Forelimb muscle (tissue), 1 donor: ENCODE data around the gene P2RY14. TPM values are rescaled to one million over a fixed set of nuclear protein-coding genes. Genes with fewer than 3 reads are reported as not detected.
A peak's percentile ranks its signal among the peaks of the same experiment; 100 is the strongest.
"Not testable (repeated sequence)": the region's sequence is repeated elsewhere in the genome, so short reads cannot be mapped to it uniquely, and the experiment has no call there.

Experiments used
- DNase-seq: peaks from one replicate; pipeline ENCODE4 v3.0.0-alpha.2; 2013; ENCODE audit warnings: low read depth
- polyA plus RNA-seq: library from polyadenylated mRNA; unstranded; fragments of 120-200 nt; gene quantifications from one replicate; pipeline ENCODE4 v1.2.1, GENCODE V29; 2013; ENCODE audit not compliant: insufficient read length

The P2RY14 gene
- polyA plus RNA-seq, 1 donor = 1.4 TPM

DNA sequence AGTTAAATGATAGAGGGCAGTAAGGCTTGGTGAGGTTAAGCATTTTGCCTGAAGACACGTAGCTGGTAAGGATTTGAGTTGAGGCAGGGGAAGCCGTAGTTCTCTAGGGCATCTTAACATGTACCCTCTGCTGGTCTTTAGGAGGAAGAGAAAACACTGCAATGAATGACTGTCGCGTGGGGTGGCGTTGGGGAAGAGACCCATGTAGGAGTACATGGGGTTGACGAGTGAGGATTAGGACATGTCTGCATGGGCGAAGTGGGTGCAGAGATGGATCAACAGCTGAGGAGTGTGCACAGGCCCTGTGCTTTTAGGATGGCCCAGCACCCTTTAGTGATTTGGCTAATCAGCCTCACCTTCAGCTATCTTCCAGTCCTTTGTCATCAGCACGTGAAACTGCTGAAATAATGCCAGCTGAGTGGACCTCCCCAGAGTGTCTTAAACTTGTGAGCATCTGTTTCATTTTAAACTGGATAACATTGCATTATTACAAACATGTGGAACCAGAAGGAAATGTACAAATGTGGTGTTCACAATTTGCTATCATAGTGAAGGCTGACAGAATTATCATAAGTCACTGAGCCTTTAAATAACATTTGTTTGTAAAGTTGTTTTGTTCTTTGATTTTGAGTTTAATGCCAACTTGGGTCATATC is 15.3 kb downstream of the P2RY14 start:
- DNase-seq = no peak

DNA sequence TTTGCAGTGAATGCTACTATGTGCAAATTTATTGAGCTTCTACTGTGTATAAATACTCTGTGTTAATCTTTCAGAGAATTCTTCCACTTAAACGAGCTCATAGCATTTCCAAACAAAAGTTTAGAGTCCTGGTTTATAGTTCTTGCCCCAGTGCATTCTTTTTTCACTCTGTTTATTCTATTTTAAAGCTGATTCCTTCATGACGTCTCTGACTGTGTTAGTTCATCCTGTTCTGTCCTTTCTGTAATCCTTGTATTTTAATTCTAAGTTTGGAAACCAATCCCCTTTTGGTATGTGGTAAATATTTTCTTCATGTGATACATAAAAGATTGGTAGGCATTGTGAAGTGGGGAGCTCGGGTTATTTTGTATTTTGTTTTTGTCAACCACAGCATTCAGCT is 18.7 kb downstream of the P2RY14 start:
- DNase-seq = no peak

DNA sequence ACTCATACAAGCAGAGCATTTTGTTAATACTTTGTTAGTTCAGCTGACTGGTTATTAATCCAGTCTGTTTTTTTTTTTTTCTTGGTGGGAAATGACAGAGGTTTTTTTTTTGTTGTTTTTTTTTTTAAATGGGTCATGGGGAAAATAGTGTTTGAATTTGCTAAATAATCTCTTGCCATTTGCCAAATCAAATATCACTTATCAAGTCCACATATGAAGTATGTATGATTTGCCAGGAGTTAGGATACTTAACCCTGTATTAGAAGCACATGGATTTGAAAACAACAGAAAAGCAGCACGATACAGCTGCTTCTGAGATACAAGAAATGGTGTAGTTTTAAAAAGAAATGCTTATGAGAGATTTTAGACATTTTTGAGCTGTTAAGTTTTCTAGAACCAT is 21.6 kb downstream of the P2RY14 start:
- no peak for DNase-seq

DNA sequence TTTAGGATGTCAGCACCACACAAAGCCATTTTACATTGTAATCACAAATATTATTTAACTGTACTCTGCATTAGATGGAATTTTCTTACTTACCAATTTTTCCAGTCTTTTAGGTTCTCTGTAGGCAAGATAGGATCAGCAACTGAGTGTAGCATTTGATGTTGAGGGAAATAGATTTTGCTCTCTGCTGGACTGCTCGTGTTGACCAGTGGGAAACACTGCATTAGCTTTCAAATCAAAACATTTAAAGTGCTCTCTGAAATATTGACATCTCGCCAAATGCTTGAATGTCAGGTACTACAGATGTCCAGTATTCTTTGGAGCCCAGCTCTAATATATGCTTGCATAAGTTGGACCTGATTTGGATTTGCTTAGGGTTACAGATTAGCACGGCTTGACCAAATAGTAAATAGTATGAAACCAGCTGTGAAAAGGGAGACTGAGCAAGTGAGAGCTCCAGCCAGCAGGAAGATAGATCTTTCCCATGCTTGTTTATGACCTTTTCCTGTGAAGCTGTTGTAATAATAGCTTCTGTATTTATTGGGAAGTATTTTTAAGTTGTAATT is 29.5 kb downstream of the P2RY14 start:
- no peak for DNase-seq

DNA sequence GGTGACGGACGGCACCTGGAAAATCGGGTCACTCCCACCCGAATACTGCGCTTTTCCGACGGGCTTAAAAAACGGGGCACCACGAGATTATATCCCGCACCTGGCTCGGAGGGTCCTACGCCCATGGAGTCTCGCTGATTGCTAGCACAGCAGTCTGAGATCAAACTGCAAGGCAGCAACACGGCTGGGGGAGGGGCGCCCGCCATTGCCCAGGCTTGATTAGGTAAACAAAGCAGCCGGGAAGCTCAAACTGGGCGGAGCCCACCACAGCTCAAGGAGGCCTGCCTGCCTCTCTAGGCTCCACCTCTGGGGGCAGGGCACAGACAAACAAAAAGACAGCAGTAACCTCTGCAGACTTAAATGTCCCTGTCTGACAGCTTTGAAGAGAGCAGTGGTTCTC is 36.3 kb downstream of the P2RY14 start:
- not testable (repeated sequence) for DNase-seq

DNA sequence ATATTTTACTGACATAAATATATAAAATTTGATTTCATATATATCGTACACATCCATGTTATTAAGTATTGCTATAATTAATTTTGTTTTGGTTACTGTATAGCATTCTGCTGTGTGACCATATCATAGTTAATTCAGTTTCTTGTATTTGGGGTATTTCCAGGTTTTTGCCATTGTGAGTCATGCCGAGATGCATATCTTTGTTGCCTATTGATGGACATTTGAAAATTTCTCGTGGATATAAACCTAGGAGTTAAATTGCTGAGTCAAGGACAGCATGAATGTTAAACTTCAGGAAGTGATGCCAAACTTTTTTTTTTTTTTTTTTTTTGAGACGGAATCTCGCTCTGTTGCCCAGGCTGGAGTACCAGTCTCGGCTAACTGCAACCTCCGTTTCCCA is 41.6 kb downstream of the P2RY14 start:
- no peak for DNase-seq

DNA sequence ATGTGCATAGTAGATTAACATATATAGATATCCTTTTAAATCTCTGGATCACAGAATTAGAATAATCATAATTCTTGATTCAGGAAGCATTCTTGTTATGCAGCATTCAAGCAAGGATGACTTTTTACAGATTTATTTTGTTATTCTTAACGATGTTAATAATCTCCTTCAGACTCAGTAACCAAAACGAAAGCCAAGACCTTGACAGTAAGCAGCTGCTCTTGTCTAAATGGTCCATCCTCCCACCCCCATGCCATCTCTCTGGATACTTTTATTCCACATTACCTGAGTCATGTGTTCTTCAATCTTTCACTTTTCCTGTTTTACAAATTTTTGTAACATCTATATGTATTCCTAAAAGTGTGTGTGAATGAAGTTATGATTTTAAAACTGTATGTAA is 42.0 kb downstream of the P2RY14 start:
- no peak for DNase-seq

DNA sequence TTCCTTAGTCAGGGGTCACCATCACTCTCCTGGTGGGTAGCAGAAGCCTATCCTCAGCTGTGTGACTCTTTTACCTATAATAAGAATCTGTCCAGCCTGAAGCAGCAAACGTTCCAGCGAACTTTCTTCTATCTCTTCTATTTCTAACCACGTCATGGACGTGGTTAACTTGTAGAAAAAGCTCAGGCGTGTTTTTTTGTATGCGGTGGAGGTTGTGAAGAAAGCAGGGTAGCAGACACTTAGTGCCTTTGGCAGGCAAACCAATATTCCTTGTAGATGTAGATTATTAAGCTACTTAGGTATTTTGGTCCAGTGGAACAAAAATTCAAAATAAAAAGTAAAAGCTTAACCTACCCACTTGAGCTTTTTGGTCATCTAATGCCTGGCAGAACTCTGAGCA is 43.5 kb downstream of the P2RY14 start:
- DNase-seq = no peak

DNA sequence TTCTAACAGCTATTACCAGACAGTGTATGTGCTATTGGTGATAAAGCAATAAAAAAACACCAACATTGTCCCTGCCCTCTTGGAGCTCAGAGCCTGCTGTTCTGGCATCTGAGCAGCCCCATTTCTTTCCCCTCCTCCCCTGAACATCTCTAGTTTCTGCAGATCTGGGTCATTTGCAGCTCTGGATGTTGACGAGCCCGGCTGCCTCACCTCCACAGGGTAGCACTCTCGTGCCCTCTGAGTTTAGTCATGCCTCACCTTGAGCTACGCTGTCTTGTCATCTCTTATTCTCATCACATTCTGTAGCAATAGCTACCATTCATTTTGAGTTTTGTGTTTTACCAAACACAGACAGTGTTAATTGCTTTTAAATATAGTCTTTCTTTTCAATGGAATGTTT is 45.4 kb downstream of the P2RY14 start:
- no peak for DNase-seq

DNA sequence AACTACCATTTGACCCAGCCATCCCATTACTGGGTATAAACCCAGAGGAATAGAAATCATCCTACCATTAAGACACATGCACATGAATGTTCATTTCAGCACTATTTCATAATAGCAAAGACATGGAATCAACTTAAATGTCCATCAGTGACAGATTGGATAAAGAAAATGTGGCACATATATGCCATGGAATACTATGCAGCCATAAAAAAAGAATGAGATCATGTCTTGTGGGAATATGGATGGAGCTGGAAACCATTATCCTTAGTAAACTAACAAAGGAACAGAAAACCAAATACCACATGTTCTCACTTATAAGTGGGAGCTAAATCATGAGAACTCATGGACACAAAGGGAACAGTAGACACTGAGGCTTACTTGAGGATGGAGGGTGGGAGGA is 45.9 kb downstream of the P2RY14 start:
- DNase-seq = not testable (repeated sequence)

DNA sequence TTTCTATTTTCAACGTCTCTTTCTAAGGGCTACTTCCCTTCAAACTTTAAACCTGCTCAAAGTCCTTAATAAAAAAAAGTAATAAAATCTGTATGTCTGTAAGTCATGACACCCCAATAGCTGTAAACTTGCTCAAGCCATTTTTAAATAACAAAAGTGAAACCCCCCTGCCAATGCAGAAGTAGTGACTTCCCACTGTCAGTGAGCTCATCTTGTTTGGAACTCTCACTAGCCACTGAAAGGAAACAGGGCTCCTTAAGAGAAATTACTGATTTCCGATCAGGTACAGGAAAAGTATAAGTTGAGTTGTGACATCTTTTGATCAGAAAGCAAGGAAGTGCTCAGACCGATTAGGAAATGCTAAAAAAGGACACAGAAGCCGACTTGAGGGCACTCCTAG is 47.7 kb downstream of the P2RY14 start:
- DNase-seq = no peak

DNA sequence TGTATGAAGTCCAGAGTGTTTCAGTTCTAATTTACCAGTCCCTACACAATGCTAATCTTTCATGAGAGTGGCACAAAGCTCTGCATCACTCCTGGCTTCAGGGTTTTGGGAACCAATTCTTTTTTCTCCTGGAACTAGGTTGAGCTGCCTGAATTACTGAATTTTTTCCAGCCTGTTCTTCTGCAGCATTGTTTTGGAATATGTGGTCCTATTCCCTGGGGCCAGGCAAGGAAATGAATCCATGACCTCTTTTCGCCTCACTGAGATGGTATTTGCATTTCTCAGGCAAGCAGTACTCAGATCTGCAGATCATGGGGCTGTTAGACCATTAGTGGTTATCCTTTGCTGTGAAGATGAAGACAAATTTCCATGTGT is 49.7 kb downstream of the P2RY14 start:
- no peak for DNase-seq

DNA sequence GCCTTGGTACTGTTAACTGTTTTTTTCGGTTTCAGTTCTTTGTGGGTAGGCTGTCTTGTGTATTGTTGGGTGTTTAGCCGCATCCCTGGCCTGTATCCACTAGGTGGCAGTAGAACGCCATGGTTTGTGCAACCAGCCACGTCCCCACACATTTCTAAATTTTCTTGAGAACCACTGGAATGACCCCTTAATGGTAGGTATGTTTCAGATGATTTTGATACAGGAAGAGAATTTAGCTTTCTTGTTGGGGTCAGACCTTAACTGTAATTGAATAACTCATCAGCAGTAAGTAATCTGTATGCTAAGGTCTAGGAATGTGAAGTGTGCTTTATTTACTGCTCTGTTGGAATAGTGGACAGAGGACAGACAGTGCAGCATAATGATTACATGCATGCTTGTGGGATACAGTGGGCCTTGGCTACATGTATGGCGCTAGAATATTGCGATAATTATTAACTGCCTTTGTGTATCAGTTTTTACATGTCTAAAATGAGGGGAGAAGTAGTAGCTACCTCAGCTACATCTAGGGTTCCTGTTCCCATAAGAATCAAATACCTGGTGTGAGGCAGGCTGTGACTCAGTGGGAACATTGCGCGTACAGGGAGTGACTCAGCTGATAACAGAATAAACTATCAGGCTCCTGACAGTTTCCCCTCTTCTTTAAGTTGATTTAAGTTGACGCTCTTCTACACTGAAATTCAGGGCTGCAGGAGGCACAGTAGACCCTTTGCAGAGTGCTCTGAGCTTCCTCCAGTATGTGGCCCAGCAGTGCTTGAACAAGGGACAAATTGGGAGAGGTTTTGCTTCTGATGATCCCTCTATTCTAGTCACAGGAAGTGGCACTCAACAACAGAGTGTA is 50.3 kb downstream of the P2RY14 start:
- peak; percentile 73 for DNase-seq

DNA sequence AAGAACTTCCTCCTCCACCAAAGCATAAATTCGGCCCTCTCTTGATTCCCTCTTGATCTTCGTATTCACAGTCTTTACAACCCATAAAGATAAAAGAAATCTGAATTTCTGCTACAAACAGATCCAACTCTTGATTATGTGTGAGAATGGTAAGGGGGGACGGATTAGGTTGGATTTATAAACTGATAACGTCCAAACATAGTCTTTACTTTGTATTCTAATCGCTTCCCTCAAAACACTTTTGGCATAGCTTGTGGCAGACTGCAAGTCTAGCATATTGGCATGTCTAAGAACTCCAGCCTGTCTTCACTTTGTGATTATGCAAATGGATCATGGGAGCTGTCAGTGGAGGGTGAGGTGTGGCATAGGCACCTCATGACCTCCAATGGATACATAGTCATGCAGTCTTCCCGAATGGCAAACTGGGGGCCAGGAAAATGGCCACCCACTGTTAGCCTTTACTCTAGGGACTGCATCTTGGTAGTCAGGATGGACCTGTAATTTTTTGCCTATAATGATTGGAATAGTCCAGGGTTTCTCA is 51.0 kb downstream of the P2RY14 start:
- DNase-seq = no peak

DNA sequence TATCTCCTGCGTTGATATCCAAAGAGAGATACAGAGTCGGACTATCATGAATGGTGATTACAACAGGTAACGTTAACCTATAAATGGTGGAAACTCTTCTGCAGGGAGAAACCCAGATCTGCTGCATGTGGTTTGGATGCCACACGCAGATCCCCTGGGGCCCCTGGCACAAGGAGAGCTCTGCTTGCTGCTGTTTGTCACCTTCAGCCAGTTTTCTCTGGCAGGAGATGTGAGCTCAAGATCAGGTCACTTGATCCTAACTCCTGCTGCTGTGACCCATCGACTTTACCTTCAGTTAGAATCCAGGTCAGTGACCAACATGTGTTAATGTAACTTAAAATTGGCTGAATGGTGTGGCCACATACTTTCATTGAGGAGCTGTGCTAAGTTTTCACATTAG is 51.5 kb downstream of the P2RY14 start:
- no peak for DNase-seq

DNA sequence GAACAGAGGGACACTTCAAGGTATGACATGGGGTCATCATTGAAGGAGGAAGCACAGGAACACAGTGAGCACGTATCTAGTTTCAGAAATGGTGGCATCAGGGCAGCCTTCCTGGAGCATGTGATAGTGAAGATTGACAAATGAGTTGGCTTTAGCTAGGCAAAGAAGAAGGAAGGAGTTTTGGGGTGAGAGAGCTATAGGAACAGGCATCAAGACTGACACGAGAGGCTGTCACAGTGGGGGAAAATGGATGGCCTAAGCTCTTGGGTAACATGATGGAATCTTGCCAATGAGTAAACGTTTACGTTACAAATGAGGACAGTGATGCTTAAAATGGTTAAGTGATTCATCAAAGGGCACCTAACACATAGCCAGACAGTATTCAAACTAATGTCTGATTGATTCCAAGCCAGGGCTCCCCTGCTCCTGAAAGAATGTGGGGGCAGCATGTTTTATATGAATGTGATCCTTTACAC is 52.2 kb downstream of the P2RY14 start:
- no peak for DNase-seq

DNA sequence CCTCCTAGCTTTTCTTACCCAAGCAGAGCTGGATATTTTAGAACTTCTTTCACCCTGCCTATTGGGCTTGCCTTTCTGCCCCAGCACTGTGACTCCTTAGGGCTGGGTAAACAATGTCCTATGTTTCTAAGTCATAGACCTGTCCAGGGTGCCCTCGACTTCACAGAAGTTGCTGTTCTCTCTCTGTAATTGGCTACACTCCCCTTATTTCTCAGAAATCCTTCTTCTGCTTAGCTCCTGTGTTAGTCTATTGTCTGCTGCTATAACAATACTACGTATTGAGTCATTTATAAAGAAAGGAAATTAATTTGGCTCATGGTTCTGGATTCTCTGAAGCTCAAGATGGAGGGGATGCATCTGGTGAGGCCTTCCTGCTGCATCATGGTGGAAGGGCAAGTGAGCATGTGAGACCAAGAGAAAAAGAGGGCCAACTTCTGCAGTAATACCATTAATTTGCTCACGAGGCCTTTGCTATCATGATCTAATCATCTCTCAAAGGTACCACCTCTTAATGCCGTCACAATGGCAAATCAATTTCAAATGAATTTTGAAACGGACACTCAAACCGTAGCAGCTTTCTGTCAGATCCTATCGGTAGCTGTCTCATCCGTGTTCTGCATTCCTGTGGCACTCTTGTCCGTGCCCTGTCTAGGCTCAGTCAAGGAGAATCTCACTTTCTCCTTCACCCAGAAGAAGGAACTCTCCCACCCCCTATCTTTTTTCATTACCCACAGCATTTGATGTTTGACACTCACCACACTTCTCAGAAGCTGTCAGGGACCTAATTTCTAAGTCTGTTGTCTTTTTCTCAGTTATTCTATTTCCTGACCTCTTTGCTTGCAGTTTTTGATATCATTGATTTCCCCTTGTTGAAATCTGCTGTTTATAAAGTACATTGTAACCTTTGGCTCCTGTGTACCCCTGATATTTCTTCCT is 53.0 kb downstream of the P2RY14 start:
- no peak for DNase-seq

DNA sequence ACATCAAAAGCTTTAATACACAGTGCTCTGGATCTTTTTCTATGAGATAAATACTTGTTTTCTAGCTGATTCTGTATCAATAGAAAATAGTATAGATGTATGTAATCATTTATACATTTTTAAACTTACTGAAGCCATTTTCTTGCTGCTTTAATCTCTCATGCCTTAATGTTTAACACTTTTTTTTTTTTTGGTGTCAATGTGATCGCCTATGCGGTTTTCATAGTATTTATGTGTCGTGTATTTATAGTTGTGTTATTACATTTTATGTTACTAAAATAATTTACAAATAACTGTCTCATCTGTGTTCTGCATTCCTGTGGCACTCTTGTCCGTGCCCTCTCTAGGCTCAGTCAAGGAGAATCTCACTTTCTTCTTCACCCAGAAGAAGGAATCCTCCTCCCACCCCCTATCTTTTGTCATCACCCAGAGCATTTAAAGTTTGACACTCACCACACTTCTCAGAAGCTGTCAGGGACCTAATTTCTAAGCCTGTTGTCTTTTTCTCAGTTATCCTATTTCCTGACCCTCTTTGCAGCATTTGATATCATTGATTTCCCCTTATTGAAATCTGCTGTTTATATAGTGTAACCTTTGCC is 54.0 kb downstream of the P2RY14 start:
- no peak for DNase-seq

DNA sequence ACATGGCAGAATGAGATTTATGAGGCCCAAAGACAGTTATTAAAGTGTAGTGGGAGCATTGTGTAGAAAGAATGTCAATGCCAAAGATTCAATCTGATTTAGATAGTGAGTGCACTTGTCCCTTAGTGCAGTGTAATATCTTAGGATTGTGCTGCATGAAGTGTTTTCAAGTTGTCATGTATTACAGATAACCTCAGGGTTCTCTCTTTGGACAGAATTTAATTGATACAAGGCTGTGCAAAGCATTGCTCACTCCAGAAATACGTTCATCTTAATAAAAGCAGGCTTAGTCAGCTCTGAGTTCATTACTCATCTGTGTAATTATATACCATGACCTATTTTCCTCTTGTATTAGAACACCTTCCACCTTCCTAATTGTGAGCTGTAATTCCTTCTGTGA is 59.3 kb downstream of the P2RY14 start:
- DNase-seq = no peak

DNA sequence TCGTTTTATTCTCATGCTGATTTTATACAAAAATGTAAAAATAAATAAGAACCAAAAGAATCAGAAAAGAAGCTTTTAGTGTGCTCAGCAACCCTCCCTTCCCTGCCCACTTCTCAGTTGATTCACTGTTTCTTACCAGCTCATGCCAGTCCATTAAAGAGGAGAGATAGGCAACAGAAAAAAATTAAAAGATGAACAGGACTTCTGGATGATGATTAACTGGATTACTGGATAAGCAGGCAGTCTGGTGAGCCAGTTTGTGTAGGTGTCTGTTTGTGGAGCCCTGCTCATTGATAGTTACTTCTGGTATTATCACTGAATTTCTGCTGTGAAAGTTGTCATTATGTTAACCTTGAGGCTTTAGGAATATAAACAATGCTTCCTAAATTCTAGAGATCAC is 60.2 kb downstream of the P2RY14 start:
- no peak for DNase-seq
